GM12891 (cell line): ENCODE results near the gene SCGB3A2.

Experiments used
- DNase-seq: peaks from one replicate; pipeline ENCODE4 v3.0.0; 2011; ENCODE audit warnings: low spot score; ENCODE audit not compliant: insufficient read length
- FAIRE-seq: peaks from 2 replicates; lab custom pipeline; 2011; peaks lifted over from hg19 to GRCh38; lab: Jason Lieb, UNC
- PAX5 ChIP-seq: IDR thresholded peaks from 2 replicates; pipeline ENCODE4 v1.6.1; 2011; ENCODE audit warnings: low read length, moderate library complexity, mild to moderate bottlenecking; ENCODE audit not compliant: insufficient read depth, severe bottlenecking
- POLR2A ChIP-seq: IDR thresholded peaks from 2 replicates; pipeline ENCODE4 v1.6.1; 2011; ENCODE audit warnings: low read depth, low read length, control low read depth
- POLR2AphosphoS5 ChIP-seq: IDR thresholded peaks from 2 replicates; pipeline ENCODE4 v1.6.1; 2011; ENCODE audit warnings: low read depth, low read length, control low read depth
- POU2F2 ChIP-seq: IDR thresholded peaks from 2 replicates; pipeline ENCODE4 v1.6.1; 2011; ENCODE audit warnings: low read depth, mild to moderate bottlenecking, control low read depth, low read length, moderate library complexity
- SPI1 ChIP-seq: IDR thresholded peaks from 2 replicates; pipeline ENCODE4 v1.6.1; 2011; ENCODE audit warnings: low read depth, low read length, control low read depth
- TAF1 ChIP-seq: IDR thresholded peaks from 2 replicates; pipeline ENCODE4 v1.6.1; 2011; ENCODE audit warnings: low read depth, low read length, control low read depth

The SCGB3A2 gene

GRCh38 chr5:147876626-147877025 is 1.9 kb upstream of the SCGB3A2 start:
- TF ChIP-seq POLR2AphosphoS5: no peak
- TF ChIP-seq PAX5: no peak
- DNase-seq (no peak), FAIRE-seq (no peak)

- FAIRE-seq: no peak
- TF ChIP-seq POLR2AphosphoS5: no peak
- no peak for TF ChIP-seq TAF1
- no peak for TF ChIP-seq SPI1
- TF ChIP-seq POU2F2: no peak
- TF ChIP-seq POLR2A: no peak
- TF ChIP-seq PAX5: no peak
- no peak for DNase-seq
Observed at GRCh38 chr5:147879784-147880183, 1.3 kb downstream of the SCGB3A2 start.

- DNase-seq (no peak), FAIRE-seq (no peak)
- TF ChIP-seq PAX5 (no peak), SPI1 (no peak), POLR2AphosphoS5 (no peak), TAF1 (no peak), POU2F2 (no peak), POLR2A (no peak)
Observed at GRCh38 chr5:147880487-147880886, 2.0 kb downstream of the SCGB3A2 start.

GRCh38 chr5:147882586-147883313 is 4.2 kb downstream of the SCGB3A2 start:
- DNase-seq (no peak), FAIRE-seq (no peak)
- no peak for TF ChIP-seq SPI1
- no peak for TF ChIP-seq TAF1
- no peak for TF ChIP-seq PAX5
- TF ChIP-seq POU2F2: no peak
- no peak for TF ChIP-seq POLR2A
- no peak for TF ChIP-seq POLR2AphosphoS5

GRCh38 chr5:147887026-147887627 is 8.6 kb downstream of the SCGB3A2 start:
- FAIRE-seq: no peak
- DNase-seq: no peak
- TF ChIP-seq POLR2AphosphoS5 (no peak), PAX5 (no peak), TAF1 (no peak), POU2F2 (no peak), POLR2A (no peak), SPI1 (no peak)

- TF ChIP-seq TAF1 (no peak), SPI1 (no peak), POU2F2 (no peak), POLR2A (no peak), POLR2AphosphoS5 (no peak), PAX5 (no peak)
- no peak for DNase-seq
- FAIRE-seq: no peak
Observed at GRCh38 chr5:147887930-147888329, 9.4 kb downstream of the SCGB3A2 start.

GRCh38 chr5:147892696-147893296 is 14.3 kb downstream of the SCGB3A2 start:
- DNase-seq: no peak
- TF ChIP-seq TAF1: no peak
- no peak for TF ChIP-seq PAX5
- TF ChIP-seq POLR2AphosphoS5: no peak
- TF ChIP-seq SPI1: no peak
- TF ChIP-seq POLR2A: no peak
- TF ChIP-seq POU2F2: no peak
- FAIRE-seq: no peak

GRCh38 chr5:147893820-147894219 is 15.3 kb downstream of the SCGB3A2 start:
- no peak for FAIRE-seq
- no peak for DNase-seq
- no peak for TF ChIP-seq PAX5
- no peak for TF ChIP-seq SPI1
- TF ChIP-seq POLR2AphosphoS5: no peak
- TF ChIP-seq POU2F2: no peak
- TF ChIP-seq TAF1: no peak
- TF ChIP-seq POLR2A: no peak

GRCh38 chr5:147895864-147896263 is 17.4 kb downstream of the SCGB3A2 start:
- FAIRE-seq (no peak), DNase-seq (no peak)
- TF ChIP-seq POLR2A (no peak), PAX5 (no peak), SPI1 (no peak), POLR2AphosphoS5 (no peak), TAF1 (no peak), POU2F2 (no peak)
